ENCODE measurements around the gene ALX4.

Gene ALX4

DNA sequence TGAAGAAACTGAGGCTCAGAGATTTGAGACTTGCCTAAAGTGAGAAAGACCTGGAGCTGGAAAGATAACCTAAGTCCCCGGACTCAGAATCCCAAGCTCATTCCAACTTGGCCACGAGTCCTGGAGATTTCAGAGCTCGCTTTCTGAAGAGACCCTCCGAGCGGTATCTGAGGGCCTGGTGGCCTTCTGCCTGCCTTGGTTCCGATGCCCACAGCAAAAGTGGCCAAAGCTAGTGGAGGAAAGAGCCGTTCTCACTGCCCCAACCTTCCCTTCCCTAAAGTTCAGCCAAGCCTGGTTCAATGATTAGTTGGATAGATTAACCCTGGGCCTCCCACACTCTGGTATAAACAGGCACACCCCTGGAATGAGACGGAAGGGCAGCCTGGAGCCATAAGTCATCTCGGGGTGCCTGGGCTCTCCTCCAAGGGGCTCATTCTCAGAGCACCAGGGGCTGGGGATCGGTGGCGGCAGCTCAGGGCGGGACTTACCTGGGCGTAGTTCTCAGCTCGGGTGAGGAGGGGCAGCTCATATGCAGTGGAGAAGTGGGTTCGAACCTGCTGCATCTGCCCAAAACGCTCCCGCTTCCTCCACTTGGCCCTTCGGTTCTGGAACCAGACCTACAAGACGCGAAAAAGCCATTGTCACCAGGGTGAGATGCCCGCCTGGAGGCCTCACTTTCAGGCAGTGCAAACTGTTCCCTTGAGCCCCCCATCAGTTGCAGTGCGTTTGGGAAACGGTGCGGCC is 42.8 kb downstream of the ALX4 start:
- CTCF ChIA-PET, result interaction anchor here (0.7 to 0.8 kb wide), 2 partner anchors 18 to 134 kb away, joined by 3 to 4 read pairs; no protein-coding TSS in a partner anchor
- POLR2A ChIA-PET, result interaction anchor here (0.8 kb wide), 1 partner anchor 10 kb away, joined by 4 read pairs; no protein-coding TSS in a partner anchor
- no peak for TF ChIP-seq SUZ12 (IDR thresholded peaks at IDR 0.05)
- TF ChIP-seq NFRKB (IDR thresholded peaks at IDR 0.05), result no peak
- TF ChIP-seq PKNOX1 (IDR thresholded peaks at IDR 0.05), result no peak
- TF ChIP-seq TARDBP (IDR thresholded peaks at IDR 0.05), result no peak
- no peak for TF ChIP-seq FOXM1 (IDR thresholded peaks at IDR 0.05; ENCODE audit: borderline replicate concordance)
- no peak for TF ChIP-seq ARNT (IDR thresholded peaks at IDR 0.05)
- no peak for TF ChIP-seq ELF4 (IDR thresholded peaks at IDR 0.05)
- no peak for TF ChIP-seq LEF1 (IDR thresholded peaks at IDR 0.05; ENCODE audit: borderline replicate concordance)
- no peak for TF ChIP-seq L3MBTL2 (conservative IDR thresholded peaks at IDR 0.05)
- no peak for TF ChIP-seq BHLHE40 (IDR thresholded peaks at IDR 0.05; ENCODE audit: borderline replicate concordance)
- no peak for TF ChIP-seq FOXA1 (IDR thresholded peaks at IDR 0.05)
- TF ChIP-seq ZNF384 (IDR thresholded peaks at IDR 0.05), result no peak
- TF ChIP-seq SP1 (IDR thresholded peaks at IDR 0.05), result no peak
- no peak for TF ChIP-seq FOXK2 (IDR thresholded peaks at IDR 0.05)
- no peak for TF ChIP-seq HDGF (IDR thresholded peaks at IDR 0.05; ENCODE audit: borderline replicate concordance)
- TF ChIP-seq CTBP1 (IDR thresholded peaks at IDR 0.05; ENCODE audit: borderline replicate concordance), result no peak
- DNase-seq (ENCODE audit: extremely low spot score), result no peak

- ChIA-PET POLR2A (no interaction called here), CTCF (interaction anchor here (0.8 kb wide), 1 partner anchor 133 kb away, joined by 4 read pairs; no protein-coding TSS in a partner anchor)
- DNase-seq (ENCODE audit: extremely low spot score), result no peak
- no peak for TF ChIP-seq SUZ12 (IDR thresholded peaks at IDR 0.05)
- no peak for TF ChIP-seq BHLHE40 (IDR thresholded peaks at IDR 0.05; ENCODE audit: borderline replicate concordance)
- no peak for TF ChIP-seq LEF1 (IDR thresholded peaks at IDR 0.05; ENCODE audit: borderline replicate concordance)
- no peak for TF ChIP-seq HDGF (IDR thresholded peaks at IDR 0.05; ENCODE audit: borderline replicate concordance)
- TF ChIP-seq ELF4 (IDR thresholded peaks at IDR 0.05), result no peak
- no peak for TF ChIP-seq NFRKB (IDR thresholded peaks at IDR 0.05)
- TF ChIP-seq FOXA1 (IDR thresholded peaks at IDR 0.05), result no peak
- TF ChIP-seq PKNOX1 (IDR thresholded peaks at IDR 0.05), result no peak
- no peak for TF ChIP-seq ARNT (IDR thresholded peaks at IDR 0.05)
- no peak for TF ChIP-seq FOXM1 (IDR thresholded peaks at IDR 0.05; ENCODE audit: borderline replicate concordance)
- no peak for TF ChIP-seq SP1 (IDR thresholded peaks at IDR 0.05)
- no peak for TF ChIP-seq ZNF384 (IDR thresholded peaks at IDR 0.05)
- TF ChIP-seq TARDBP (IDR thresholded peaks at IDR 0.05), result no peak
- TF ChIP-seq FOXK2 (IDR thresholded peaks at IDR 0.05), result no peak
- TF ChIP-seq CTBP1 (IDR thresholded peaks at IDR 0.05; ENCODE audit: borderline replicate concordance), result no peak
- no peak for TF ChIP-seq L3MBTL2 (conservative IDR thresholded peaks at IDR 0.05)
These were observed 43.7 kb downstream of the ALX4 start for GRCh38 chr11:44266056-44266780.

GRCh38 chr11:44264761-44265160 is 45.2 kb downstream of the ALX4 start:
- TF ChIP-seq LEF1 (IDR thresholded peaks at IDR 0.05; ENCODE audit: borderline replicate concordance) (no peak), SP1 (IDR thresholded peaks at IDR 0.05) (no peak), HDGF (IDR thresholded peaks at IDR 0.05; ENCODE audit: borderline replicate concordance) (no peak)
- no peak for DNase-seq (ENCODE audit: extremely low spot score)
- ChIA-PET CTCF (no interaction called here), POLR2A (no interaction called here)

GRCh38 chr11:44264438-44264749 is 45.5 kb downstream of the ALX4 start:
- ChIA-PET CTCF (no interaction called here), POLR2A (no interaction called here)
- DNase-seq (ENCODE audit: extremely low spot score), result no peak
- TF ChIP-seq ELF4 (IDR thresholded peaks at IDR 0.05), result no peak
- no peak for TF ChIP-seq BHLHE40 (IDR thresholded peaks at IDR 0.05; ENCODE audit: borderline replicate concordance)
- TF ChIP-seq NFRKB (IDR thresholded peaks at IDR 0.05), result no peak
- TF ChIP-seq ARNT (IDR thresholded peaks at IDR 0.05), result no peak
- no peak for TF ChIP-seq LEF1 (IDR thresholded peaks at IDR 0.05; ENCODE audit: borderline replicate concordance)

- TF ChIP-seq L3MBTL2 (conservative IDR thresholded peaks at IDR 0.05), result no peak
- no peak for TF ChIP-seq FOXM1 (IDR thresholded peaks at IDR 0.05; ENCODE audit: borderline replicate concordance)
- TF ChIP-seq HDGF (IDR thresholded peaks at IDR 0.05; ENCODE audit: borderline replicate concordance), result no peak
- no peak for TF ChIP-seq TARDBP (IDR thresholded peaks at IDR 0.05)
- no peak for TF ChIP-seq NFRKB (IDR thresholded peaks at IDR 0.05)
- TF ChIP-seq FOXK2 (IDR thresholded peaks at IDR 0.05), result no peak
- TF ChIP-seq SP1 (IDR thresholded peaks at IDR 0.05), result no peak
- no peak for TF ChIP-seq ELF4 (IDR thresholded peaks at IDR 0.05)
- TF ChIP-seq ARNT (IDR thresholded peaks at IDR 0.05), result no peak
- no peak for TF ChIP-seq ZNF384 (IDR thresholded peaks at IDR 0.05)
- no peak for TF ChIP-seq BHLHE40 (IDR thresholded peaks at IDR 0.05; ENCODE audit: borderline replicate concordance)
- no peak for TF ChIP-seq CTBP1 (IDR thresholded peaks at IDR 0.05; ENCODE audit: borderline replicate concordance)
- ChIA-PET POLR2A (no interaction called here), CTCF (no interaction called here)
- no peak for DNase-seq (ENCODE audit: extremely low spot score)
These were observed 46.1 kb downstream of the ALX4 start for GRCh38 chr11:44263738-44264437.
